Measurements from ENCODE around the gene USP17L30.
"Not testable (repeated sequence)": the region's sequence is repeated elsewhere in the genome, so short reads cannot be mapped to it uniquely, and the experiment has no call there.

Gene USP17L30

DNA sequence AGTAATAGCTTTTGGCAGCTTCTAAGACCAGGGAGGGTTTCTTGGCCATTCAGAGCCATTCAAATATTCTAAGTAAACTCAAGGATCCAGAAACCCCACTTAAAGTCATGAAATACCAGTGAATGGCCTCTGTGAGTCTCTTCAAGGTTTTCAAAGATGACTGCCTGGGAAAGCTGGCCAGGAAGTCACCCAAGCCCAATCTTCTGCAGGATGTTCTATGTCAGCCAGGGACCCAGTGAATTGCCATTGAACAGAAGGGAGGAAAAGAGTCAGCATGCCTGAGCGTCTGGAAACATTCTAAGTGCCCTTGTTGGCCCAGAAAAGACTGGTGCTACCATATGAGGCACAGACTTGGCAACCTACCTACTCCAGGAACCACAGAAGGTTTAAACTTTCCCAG is 17.0 kb downstream of the USP17L30 start:
- H3K9ac ChIP-seq (ENCODE audit: low read depth in 1 of 2, low read length in 2 of 2); H3K36me3 ChIP-seq (ENCODE audit: control insufficient read depth in 2 of 2, insufficient read depth in 2 of 2, low read length in 2 of 2); H3K4me1 ChIP-seq (ENCODE audit: control insufficient read depth in 2 of 2, insufficient read depth in 2 of 2, low read length in 2 of 2); H3K4me3 ChIP-seq (ENCODE audit: low read length in 2 of 2); H3K27ac ChIP-seq (ENCODE audit: low read depth in 2 of 2, low read length in 2 of 2); H3K9me3 ChIP-seq (ENCODE audit: control insufficient read depth in 2 of 2, low read length in 2 of 2); H3K27me3 ChIP-seq (ENCODE audit: control insufficient read depth in 2 of 2, insufficient read depth in 2 of 2, low read length in 2 of 2): not testable (repeated sequence)

DNA sequence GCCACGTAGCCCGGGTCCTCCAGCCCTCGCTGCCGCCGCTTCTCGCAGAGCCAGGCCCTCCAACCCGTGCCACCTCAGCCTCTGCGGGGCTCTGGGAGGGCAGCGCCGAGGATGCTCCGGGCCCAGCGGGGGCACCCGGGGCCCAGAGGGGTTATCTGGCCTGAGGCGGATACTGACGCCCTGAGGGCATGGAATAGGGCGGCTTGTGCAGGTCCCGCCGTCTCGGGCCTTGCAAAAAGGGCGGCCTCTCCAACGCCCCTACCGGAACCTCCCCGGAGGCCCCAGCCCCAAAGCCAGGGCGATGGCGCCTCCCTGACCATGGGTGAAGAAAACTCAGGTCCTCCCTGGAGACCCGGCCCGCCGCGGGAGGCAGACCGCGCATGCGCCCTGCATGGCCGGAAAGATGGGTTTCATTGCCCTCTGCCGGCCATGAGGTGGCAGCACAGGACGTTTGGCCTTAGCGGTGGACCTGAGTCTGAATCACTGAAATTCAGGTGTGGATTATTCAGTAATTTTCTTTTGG is 18.1 kb downstream of the USP17L30 start:
- H3K4me1 ChIP-seq (ENCODE audit: control insufficient read depth in 2 of 2, insufficient read depth in 2 of 2, low read length in 2 of 2); H3K27ac ChIP-seq (ENCODE audit: low read depth in 2 of 2, low read length in 2 of 2); H3K9me3 ChIP-seq (ENCODE audit: control insufficient read depth in 2 of 2, low read length in 2 of 2); H3K27me3 ChIP-seq (ENCODE audit: control insufficient read depth in 2 of 2, insufficient read depth in 2 of 2, low read length in 2 of 2); H3K36me3 ChIP-seq (ENCODE audit: control insufficient read depth in 2 of 2, insufficient read depth in 2 of 2, low read length in 2 of 2): not testable (repeated sequence)
- peak overlapping the region in 1 of 2 donors; percentile 51 for H3K9ac ChIP-seq (ENCODE audit: low read depth in 1 of 2, low read length in 2 of 2)
- H3K4me3 ChIP-seq (ENCODE audit: low read length in 2 of 2): peak overlapping the region; percentile 46 to 60

DNA sequence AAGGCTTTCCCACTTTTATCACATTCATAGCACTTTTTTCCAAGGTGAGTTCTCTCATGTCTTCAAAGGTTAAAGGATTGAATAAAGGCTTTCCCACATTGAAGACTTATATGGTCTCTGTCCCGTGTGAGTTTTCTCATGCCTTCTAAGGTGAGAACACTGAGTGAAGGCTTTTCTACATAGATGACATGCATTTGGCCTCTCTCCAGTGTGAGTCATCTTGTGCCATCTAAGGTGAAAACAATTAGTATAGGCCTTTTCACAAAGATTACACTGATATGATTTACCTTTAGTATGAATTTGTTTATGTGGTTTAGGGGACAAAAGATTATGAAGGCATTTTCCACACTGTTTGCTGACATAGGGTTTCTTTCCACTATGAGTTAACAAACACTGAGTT is 21.2 kb downstream of the USP17L30 start:
- Histone ChIP-seq H3K4me3 (ENCODE audit: low read length in 2 of 2) (no peak overlapping the region), H3K27ac (ENCODE audit: low read depth in 2 of 2, low read length in 2 of 2) (no peak overlapping the region), H3K9me3 (ENCODE audit: control insufficient read depth in 2 of 2, low read length in 2 of 2) (no peaks in the 10 kb centered on the region)

DNA sequence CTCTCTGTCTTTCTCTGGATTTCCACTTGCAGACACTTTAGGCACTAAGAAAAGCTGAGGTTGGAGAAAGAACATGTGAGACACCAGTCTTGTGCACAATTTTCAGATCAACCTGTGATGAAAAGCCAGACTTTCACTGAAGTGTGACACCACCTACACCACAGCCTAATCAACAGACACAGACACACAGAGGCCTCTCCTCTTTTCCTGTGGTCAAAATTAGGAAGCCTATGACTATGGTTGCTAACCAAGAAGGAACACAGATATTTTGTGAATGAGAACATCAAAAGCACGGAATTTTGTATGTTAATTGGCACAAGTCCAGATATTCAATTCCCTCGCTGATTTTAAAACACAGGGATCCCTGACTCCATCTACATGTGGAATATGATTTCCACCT is 26.1 kb downstream of the USP17L30 start:
- H3K9me3 ChIP-seq (ENCODE audit: control insufficient read depth in 2 of 2, low read length in 2 of 2); H3K36me3 ChIP-seq (ENCODE audit: control insufficient read depth in 2 of 2, insufficient read depth in 2 of 2, low read length in 2 of 2); H3K4me3 ChIP-seq (ENCODE audit: low read length in 2 of 2); H3K4me1 ChIP-seq (ENCODE audit: control insufficient read depth in 2 of 2, insufficient read depth in 2 of 2, low read length in 2 of 2); H3K9ac ChIP-seq (ENCODE audit: low read depth in 1 of 2, low read length in 2 of 2); H3K27ac ChIP-seq (ENCODE audit: low read depth in 2 of 2, low read length in 2 of 2); H3K27me3 ChIP-seq (ENCODE audit: control insufficient read depth in 2 of 2, insufficient read depth in 2 of 2, low read length in 2 of 2): not testable (repeated sequence)

More for the DNA sequence above, 21.2 kb downstream of the USP17L30 start:
- Histone ChIP-seq H3K9ac (ENCODE audit: low read depth in 1 of 2, low read length in 2 of 2) (no peak overlapping the region), H3K4me1 (ENCODE audit: control insufficient read depth in 2 of 2, insufficient read depth in 2 of 2, low read length in 2 of 2) (no peaks in the 10 kb centered on the region), H3K36me3 (ENCODE audit: control insufficient read depth in 2 of 2, insufficient read depth in 2 of 2, low read length in 2 of 2) (no peaks in the 10 kb centered on the region), H3K27me3 (ENCODE audit: control insufficient read depth in 2 of 2, insufficient read depth in 2 of 2, low read length in 2 of 2) (no peaks in the 10 kb centered on the region)

DNA sequence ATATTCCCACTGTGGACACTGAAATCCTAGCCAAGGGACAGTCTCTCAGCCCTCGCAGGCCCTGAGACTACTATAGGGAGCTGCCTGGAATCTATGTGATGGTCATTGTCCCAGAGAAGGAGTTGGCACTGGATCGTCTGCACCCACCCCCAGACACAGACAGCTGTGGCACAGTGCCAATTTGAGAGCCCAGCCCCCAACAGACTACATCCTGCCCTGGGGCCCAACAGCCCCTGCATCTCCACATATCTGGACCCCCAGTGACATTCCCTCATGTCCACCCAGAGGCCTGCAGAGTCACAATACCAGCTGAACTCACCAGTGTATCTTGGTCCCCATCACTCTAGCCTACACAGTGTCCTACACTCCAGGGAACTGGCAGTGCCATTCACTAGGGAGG is 42.8 kb downstream of the USP17L30 start:
- H3K36me3 ChIP-seq (ENCODE audit: control insufficient read depth in 2 of 2, insufficient read depth in 2 of 2, low read length in 2 of 2); H3K27me3 ChIP-seq (ENCODE audit: control insufficient read depth in 2 of 2, insufficient read depth in 2 of 2, low read length in 2 of 2); H3K9me3 ChIP-seq (ENCODE audit: control insufficient read depth in 2 of 2, low read length in 2 of 2); H3K27ac ChIP-seq (ENCODE audit: low read depth in 2 of 2, low read length in 2 of 2); H3K4me1 ChIP-seq (ENCODE audit: control insufficient read depth in 2 of 2, insufficient read depth in 2 of 2, low read length in 2 of 2); H3K9ac ChIP-seq (ENCODE audit: low read depth in 1 of 2, low read length in 2 of 2); H3K4me3 ChIP-seq (ENCODE audit: low read length in 2 of 2): not testable (repeated sequence)

DNA sequence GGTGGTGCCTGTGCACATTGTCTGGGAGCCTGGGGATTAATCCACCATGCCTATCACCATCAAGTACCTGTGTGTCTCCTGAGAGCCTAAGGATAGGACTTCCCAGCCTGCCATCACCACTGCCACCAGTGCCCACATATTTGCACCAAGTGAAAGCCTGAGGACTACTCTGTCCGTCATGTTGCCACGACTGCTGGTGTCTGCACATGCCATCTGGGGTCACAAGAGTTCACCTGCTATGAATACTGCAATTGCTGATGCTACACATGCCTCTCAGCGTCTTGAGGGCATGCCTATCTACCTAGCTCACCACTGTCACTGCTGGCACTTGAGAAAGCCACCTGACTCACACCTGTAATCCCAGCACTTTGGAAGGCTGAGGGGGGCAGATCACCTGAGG is 43.6 kb downstream of the USP17L30 start:
- H3K9me3 ChIP-seq (ENCODE audit: control insufficient read depth in 2 of 2, low read length in 2 of 2); H3K4me3 ChIP-seq (ENCODE audit: low read length in 2 of 2); H3K27ac ChIP-seq (ENCODE audit: low read depth in 2 of 2, low read length in 2 of 2); H3K27me3 ChIP-seq (ENCODE audit: control insufficient read depth in 2 of 2, insufficient read depth in 2 of 2, low read length in 2 of 2); H3K9ac ChIP-seq (ENCODE audit: low read depth in 1 of 2, low read length in 2 of 2); H3K36me3 ChIP-seq (ENCODE audit: control insufficient read depth in 2 of 2, insufficient read depth in 2 of 2, low read length in 2 of 2); H3K4me1 ChIP-seq (ENCODE audit: control insufficient read depth in 2 of 2, insufficient read depth in 2 of 2, low read length in 2 of 2): not testable (repeated sequence)

DNA sequence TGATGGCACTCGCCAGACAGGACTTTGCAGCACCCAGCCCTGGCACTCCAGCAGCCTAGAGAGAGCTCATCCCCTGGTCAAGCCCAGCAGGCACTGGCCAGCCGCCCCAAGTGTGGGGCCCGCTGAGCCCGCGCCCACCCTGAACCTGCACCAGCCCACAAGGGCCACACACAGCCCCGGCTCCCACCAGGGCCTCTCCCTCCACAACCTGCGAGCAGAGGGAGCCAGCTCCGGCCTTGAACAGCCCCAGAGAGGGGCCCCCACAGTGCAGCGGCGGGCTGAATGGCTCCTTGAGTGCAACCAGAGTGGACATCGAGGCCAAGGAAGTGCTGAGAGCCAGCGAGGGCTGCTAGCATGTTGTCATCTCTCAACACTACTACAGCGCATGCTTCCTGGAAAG is 46.9 kb downstream of the USP17L30 start:
- no peak overlapping the region for H3K27ac ChIP-seq (ENCODE audit: low read depth in 2 of 2, low read length in 2 of 2)
- H3K9me3 ChIP-seq (ENCODE audit: control insufficient read depth in 2 of 2, low read length in 2 of 2): no peaks in the 10 kb centered on the region

More for the DNA sequence above, 46.9 kb downstream of the USP17L30 start:
- Histone ChIP-seq H3K36me3 (ENCODE audit: control insufficient read depth in 2 of 2, insufficient read depth in 2 of 2, low read length in 2 of 2) (no peaks in the 10 kb centered on the region), H3K9ac (ENCODE audit: low read depth in 1 of 2, low read length in 2 of 2) (no peak overlapping the region), H3K4me3 (ENCODE audit: low read length in 2 of 2) (no peak overlapping the region), H3K4me1 (ENCODE audit: control insufficient read depth in 2 of 2, insufficient read depth in 2 of 2, low read length in 2 of 2) (no peaks in the 10 kb centered on the region), H3K27me3 (ENCODE audit: control insufficient read depth in 2 of 2, insufficient read depth in 2 of 2, low read length in 2 of 2) (no peaks in the 10 kb centered on the region)
